ENCODE measurements around the gene CDCA7L.

- no peak for TF ChIP-seq CTCF (optimal IDR thresholded peaks at IDR 0.05 in 1 of 3, IDR thresholded peaks at IDR 0.05 in 1 of 3, conservative IDR thresholded peaks at IDR 0.05 in 1 of 3; ENCODE audit: extremely low read depth in 1 of 3, insufficient read depth in 2 of 3, low read length in 3 of 3)
- TF ChIP-seq EZH2 (IDR thresholded peaks at IDR 0.05; ENCODE audit: low read length) = no peak
These were observed 29.1 kb downstream of the CDCA7L start for GRCh38 chr7:21916629-21917028.

All from keratinocyte (primary cell).